ENCODE measurements around the gene SLC26A8. TPM values are rescaled to one million over a fixed set of nuclear protein-coding genes. Genes with fewer than 3 reads are reported as not detected.
A peak's percentile ranks its signal among the peaks of the same experiment; 100 is the strongest.

SLC26A8 gene
- total RNA-seq (under 1 TPM in 3 of 7 donors, not detected in 4; 0.10 to 0.17 (median 0.12) TPM), polyA plus RNA-seq (under 1 TPM; 0.07 to 0.10 TPM)
- long read RNA-seq, donor 1, partial matches to known transcripts = 0 of 2 reads
- long read RNA-seq, donor 1, other reads (novel, unspliced or antisense) = 2 of 2 reads
- long read RNA-seq, donor 2 = 0 reads
- long read RNA-seq, donor 3, partial matches to known transcripts = 1 of 3 reads
- long read RNA-seq, donor 3, other reads (novel, unspliced or antisense) = 2 of 3 reads

DNA sequence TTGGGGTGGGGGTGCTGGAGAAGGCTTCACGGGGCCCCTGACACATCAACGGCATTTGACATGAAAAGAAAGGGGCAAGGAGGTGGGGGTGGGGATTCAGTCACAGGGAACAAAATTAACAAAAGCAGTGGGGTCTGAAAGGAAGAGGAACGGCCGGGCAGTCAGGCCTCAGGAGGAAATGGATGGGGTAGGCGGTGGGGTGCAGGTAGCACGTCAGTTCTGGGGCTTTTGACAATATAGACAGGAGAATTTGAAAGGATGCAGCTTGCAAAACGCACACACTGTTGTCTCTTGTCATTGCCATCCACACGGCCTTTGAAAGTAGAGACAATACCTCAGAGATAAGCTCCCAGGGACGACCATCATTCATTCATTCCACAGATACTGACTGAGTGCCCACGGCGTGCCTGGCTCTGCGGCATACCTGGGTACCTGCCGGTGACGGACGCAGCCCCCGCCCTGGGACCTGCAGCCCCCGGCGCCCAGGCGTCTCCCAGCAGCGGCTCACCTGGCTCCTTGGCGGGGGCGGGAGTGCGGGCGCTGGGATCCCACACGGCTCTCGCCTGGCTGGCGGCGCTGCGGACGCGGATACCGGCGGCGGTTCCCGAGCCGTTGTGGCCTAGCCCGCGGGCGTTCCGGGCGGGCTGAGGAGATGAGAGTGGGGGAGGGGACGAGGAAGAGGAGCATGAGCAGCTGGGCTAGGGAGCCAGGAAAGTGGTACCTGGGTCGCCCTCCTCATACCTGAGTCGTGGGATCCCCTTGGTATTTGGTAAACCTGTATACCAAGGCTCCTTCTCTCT is at the start of gene SLC26A8:
TSS of gene SLC26A8 (minus strand) at position 646 of the 800 bp plus-strand sequence. CDS start 4,934 bp downstream, outside the sequence.
- Histone ChIP-seq H3K27me3 (no peaks in the 10 kb centered on the region), H3K4me3 (no peak within 1 kb of the TSS), H3K9me3 (no peaks in the 10 kb centered on the region), H3K4me1 (ENCODE audit: insufficient read depth) (peaks cover 6% of the 10 kb centered on the region), H3K36me3 (no peaks in the 10 kb centered on the region), H3K27ac (no peak within 1 kb of the TSS)
- intact Hi-C loops (cut with DNase I) = no loop called here
- peak in 2 of 5 donors; percentile 27 to 38 for DNase-seq
- TF ChIP-seq CTCF (IDR thresholded peaks at IDR 0.05) = no peak
- TF ChIP-seq POLR2A (IDR thresholded peaks at IDR 0.05) = no peak
- TF ChIP-seq EP300 (IDR thresholded peaks at IDR 0.05) = no peak
- 34 to 50% (median 38%) methylated on average over 40 to 44 of the region's 44 CpGs for WGBS, 3 donors

GRCh38 chr6:36073587-36073986 is 49.1 kb upstream of the SLC26A8 start:
- Histone ChIP-seq H3K27me3 (no peaks in the 10 kb centered on the region), H3K27ac (no peak overlapping the region), H3K36me3 (no peaks in the 10 kb centered on the region), H3K9me3 (no peaks in the 10 kb centered on the region), H3K4me3 (no peak overlapping the region), H3K4me1 (ENCODE audit: insufficient read depth) (no peaks in the 10 kb centered on the region)
- intact Hi-C loops (cut with DNase I) = no loop called here
- TF ChIP-seq POLR2A (IDR thresholded peaks at IDR 0.05) = no peak
- no peak for DNase-seq

- Histone ChIP-seq H3K4me1 (ENCODE audit: insufficient read depth) (no peaks in the 10 kb centered on the region), H3K9me3 (no peaks in the 10 kb centered on the region), H3K27ac (no peak overlapping the region), H3K27me3 (no peaks in the 10 kb centered on the region), H3K4me3 (no peak overlapping the region), H3K36me3 (no peaks in the 10 kb centered on the region)
- no peak for DNase-seq
- intact Hi-C loops (cut with DNase I) = no loop called here
- TF ChIP-seq EP300 (IDR thresholded peaks at IDR 0.05) (no peak), CTCF (IDR thresholded peaks at IDR 0.05) (no peak), POLR2A (IDR thresholded peaks at IDR 0.05) (no peak)
- WGBS, 3 donors = 96 to 98% (median 97%) methylated on average over 4 of the region's 4 CpGs
These were observed 48.2 kb upstream of the SLC26A8 start for GRCh38 chr6:36072681-36073080.

- DNase-seq = no peak
- no peak overlapping the region for H3K27ac ChIP-seq
- no peaks in the 10 kb centered on the region for H3K36me3 ChIP-seq
- intact Hi-C loops (cut with DNase I) = no loop called here
- no peaks in the 10 kb centered on the region for H3K27me3 ChIP-seq
- H3K9me3 ChIP-seq = no peaks in the 10 kb centered on the region
- H3K4me3 ChIP-seq = no peak overlapping the region
- no peak for TF ChIP-seq POLR2A (IDR thresholded peaks at IDR 0.05)
- no peak for TF ChIP-seq CTCF (IDR thresholded peaks at IDR 0.05)
- TF ChIP-seq EP300 (IDR thresholded peaks at IDR 0.05) = no peak
- peaks cover 2% of the 10 kb centered on the region for H3K4me1 ChIP-seq (ENCODE audit: insufficient read depth)
- 89 to 99% (median 94%) methylated on average over 1 of the region's 1 CpG for WGBS, 3 donors
These were observed 47.3 kb upstream of the SLC26A8 start for GRCh38 chr6:36071714-36072113.

- H3K36me3 ChIP-seq = no peaks in the 10 kb centered on the region
- no peak overlapping the region for H3K27ac ChIP-seq
- TF ChIP-seq EP300 (IDR thresholded peaks at IDR 0.05) = no peak
- TF ChIP-seq CTCF (IDR thresholded peaks at IDR 0.05) = no peak
- TF ChIP-seq POLR2A (IDR thresholded peaks at IDR 0.05) = no peak
- H3K9me3 ChIP-seq = no peaks in the 10 kb centered on the region
- no peak overlapping the region for H3K4me3 ChIP-seq
- DNase-seq = no peak
- intact Hi-C loops (cut with DNase I) = no loop called here
- peaks cover 2% of the 10 kb centered on the region for H3K4me1 ChIP-seq (ENCODE audit: insufficient read depth)
- H3K27me3 ChIP-seq = no peaks in the 10 kb centered on the region
- WGBS, 3 donors = 90 to 98% (median 93%) methylated on average over 3 of the region's 3 CpGs
These were observed 46.8 kb upstream of the SLC26A8 start for GRCh38 chr6:36071281-36071680.
